Measurements from ENCODE around the gene C12orf57. TPM values are rescaled to one million over a fixed set of nuclear protein-coding genes. Genes with fewer than 3 reads are reported as not detected.

The C12orf57 gene
- total RNA-seq, 1 experiment from 2014 or later: 158 TPM

- ChIA-PET POLR2A (interaction anchor here (0.7 to 6.6 kb wide), 5 partner anchors 19 to 97 kb away, joined by 3 to 167 read pairs (median 5); partner anchors contain the start of genes C12orf57, RNU7-1 and SPSB2), CTCF (interaction anchor here (0.7 to 9.7 kb wide), 16 partner anchors 12 to 181 kb away, joined by 3 to 296 read pairs (median 8); partner anchors contain the start of genes ATN1, C12orf57, CDCA3 and LPCAT3)
- Mint-ChIP-seq H3K9me3 (no peaks in the 10 kb centered on the region), H3K4me3 (peak overlapping the region; percentile 75), H3K27me3 (ENCODE audit: low read depth) (no peaks in the 10 kb centered on the region), H3K27ac (peak overlapping the region; percentile 95), H3K4me1 (peaks cover 59% of the 10 kb centered on the region), H3K36me3 (peaks cover 37% of the 10 kb centered on the region)
- no peak for TF ChIP-seq TP53 (CRISPR knock-in tag; IDR thresholded peaks at IDR 0.05)
- TF ChIP-seq, protein P1, sequence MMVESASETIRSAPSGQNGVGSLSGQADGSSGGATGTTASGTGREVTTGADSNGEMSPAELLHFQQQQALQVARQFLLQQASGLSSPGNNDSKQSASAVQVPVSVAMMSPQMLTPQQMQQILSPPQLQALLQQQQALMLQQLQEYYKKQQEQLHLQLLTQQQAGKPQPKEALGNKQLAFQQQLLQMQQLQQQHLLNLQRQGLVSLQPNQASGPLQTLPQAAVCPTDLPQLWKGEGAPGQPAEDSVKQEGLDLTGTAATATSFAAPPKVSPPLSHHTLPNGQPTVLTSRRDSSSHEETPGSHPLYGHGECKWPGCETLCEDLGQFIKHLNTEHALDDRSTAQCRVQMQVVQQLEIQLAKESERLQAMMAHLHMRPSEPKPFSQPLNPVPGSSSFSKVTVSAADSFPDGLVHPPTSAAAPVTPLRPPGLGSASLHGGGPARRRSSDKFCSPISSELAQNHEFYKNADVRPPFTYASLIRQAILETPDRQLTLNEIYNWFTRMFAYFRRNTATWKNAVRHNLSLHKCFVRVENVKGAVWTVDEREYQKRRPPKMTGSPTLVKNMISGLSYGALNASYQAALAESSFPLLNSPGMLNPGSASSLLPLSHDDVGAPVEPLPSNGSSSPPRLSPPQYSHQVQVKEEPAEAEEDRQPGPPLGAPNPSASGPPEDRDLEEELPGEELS (CRISPR knock-in tag; IDR thresholded peaks at IDR 0.05): no peak
- no peak for TF ChIP-seq ZNF138 (CRISPR knock-in tag; conservative IDR thresholded peaks at IDR 0.05)
- TF ChIP-seq SOX15 (CRISPR knock-in tag; IDR thresholded peaks at IDR 0.05): no peak
- no peak for TF ChIP-seq TCF7 (CRISPR knock-in tag; IDR thresholded peaks at IDR 0.05; ENCODE audit: low read depth)
- TF ChIP-seq MLX (CRISPR knock-in tag; IDR thresholded peaks at IDR 0.05): no peak
- no peak for TF ChIP-seq E2F5 (CRISPR knock-in tag; IDR thresholded peaks at IDR 0.05)
- TF ChIP-seq NR3C1 (CRISPR knock-in tag; conservative IDR thresholded peaks at IDR 0.05; ENCODE audit: low read depth): no peak
- TF ChIP-seq, protein P2, sequence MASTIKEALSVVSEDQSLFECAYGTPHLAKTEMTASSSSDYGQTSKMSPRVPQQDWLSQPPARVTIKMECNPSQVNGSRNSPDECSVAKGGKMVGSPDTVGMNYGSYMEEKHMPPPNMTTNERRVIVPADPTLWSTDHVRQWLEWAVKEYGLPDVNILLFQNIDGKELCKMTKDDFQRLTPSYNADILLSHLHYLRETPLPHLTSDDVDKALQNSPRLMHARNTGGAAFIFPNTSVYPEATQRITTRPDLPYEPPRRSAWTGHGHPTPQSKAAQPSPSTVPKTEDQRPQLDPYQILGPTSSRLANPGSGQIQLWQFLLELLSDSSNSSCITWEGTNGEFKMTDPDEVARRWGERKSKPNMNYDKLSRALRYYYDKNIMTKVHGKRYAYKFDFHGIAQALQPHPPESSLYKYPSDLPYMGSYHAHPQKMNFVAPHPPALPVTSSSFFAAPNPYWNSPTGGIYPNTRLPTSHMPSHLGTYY (CRISPR knock-in tag; IDR thresholded peaks at IDR 0.05): no peak
- TF ChIP-seq ZNF232 (CRISPR knock-in tag; IDR thresholded peaks at IDR 0.05): no peak
- no peak for TF ChIP-seq TEAD1 (CRISPR knock-in tag; IDR thresholded peaks at IDR 0.05)
- TF ChIP-seq FOXK1 (CRISPR knock-in tag; IDR thresholded peaks at IDR 0.05): no peak
- no peak for TF ChIP-seq JUN (CRISPR knock-in tag; IDR thresholded peaks at IDR 0.05)
- no peak for TF ChIP-seq KAT7 (CRISPR knock-in tag; IDR thresholded peaks at IDR 0.05; ENCODE audit: borderline replicate concordance)
- ATAC-seq (no peak), DNase-seq (ENCODE audit: low spot score) (no peak)
Measured at GRCh38 chr12:6963791-6964413, 20.1 kb downstream of the C12orf57 start.

DNA sequence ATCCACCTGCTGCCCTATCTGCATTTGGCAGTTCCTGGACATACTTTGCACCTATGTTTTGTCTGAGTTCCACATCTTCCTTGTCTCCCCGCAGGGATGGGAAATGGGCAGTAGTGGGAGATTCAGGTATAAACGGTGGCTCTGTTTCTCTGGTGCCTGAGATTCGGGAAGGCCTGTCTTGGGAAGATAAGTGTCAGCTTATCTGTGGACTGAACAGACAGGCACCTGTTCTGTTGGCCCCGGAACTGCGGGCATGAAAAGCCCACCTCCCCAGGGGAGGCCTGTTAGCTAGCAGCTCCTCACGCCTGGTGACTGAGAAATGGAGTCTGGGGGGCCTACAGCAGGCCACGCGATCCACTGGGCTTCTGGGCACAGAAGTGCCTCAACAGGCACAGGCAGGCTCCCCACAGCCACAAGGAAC is 20.8 kb downstream of the C12orf57 start:
- peak overlapping the region; percentile 75 for H3K4me3 Mint-ChIP-seq
- no peak for DNase-seq (ENCODE audit: low spot score)
- CTCF ChIA-PET: interaction anchor here (0.5 to 9.7 kb wide), 25 partner anchors 9 to 275 kb away, joined by 3 to 296 read pairs (median 4); partner anchors contain the start of genes ATN1, C12orf57, CDCA3 and LPCAT3
- TF ChIP-seq, protein P2 (CRISPR knock-in tag; IDR thresholded peaks at IDR 0.05): 0 out of 2 replicates have a peak, but pooled peaks have one; percentile 14
- TF ChIP-seq CTCF (IDR thresholded peaks at IDR 0.05) (no peak), JUN (CRISPR knock-in tag; IDR thresholded peaks at IDR 0.05) (no peak), FOXP1 (CRISPR knock-in tag; IDR thresholded peaks at IDR 0.05; ENCODE audit: borderline replicate concordance) (0 out of 2 replicates have a peak, but pooled peaks have one; percentile 39)
- TF ChIP-seq, protein P1 (CRISPR knock-in tag; IDR thresholded peaks at IDR 0.05): no peak
- no peaks in the 10 kb centered on the region for H3K27me3 Mint-ChIP-seq (ENCODE audit: low read depth)
- H3K27ac Mint-ChIP-seq: peak overlapping the region; percentile 95
- H3K9me3 Mint-ChIP-seq: no peaks in the 10 kb centered on the region
- no peak for ATAC-seq
- POLR2A ChIA-PET: interaction anchor here (1.3 to 6.6 kb wide), 3 partner anchors 20 to 91 kb away, joined by 5 to 167 read pairs (median 7); partner anchors contain the start of genes C12orf57, RNU7-1 and SPSB2
- peaks cover 43% of the 10 kb centered on the region for H3K36me3 Mint-ChIP-seq
- H3K4me1 Mint-ChIP-seq: peaks cover 60% of the 10 kb centered on the region
